ENCODE results near the gene HES7. TPM values are rescaled to one million over a fixed set of nuclear protein-coding genes. Genes with fewer than 3 reads are reported as not detected.

HES7 gene
- total and polyA plus RNA-seq, 9 of the 15 experiments (the other 6 are each of a cell fraction or from before 2014, with no cell fraction given) = 0.03 to 1.7 (median 0.14) TPM; not detected in 1

- TF ChIP-seq MGA (IDR thresholded peaks at IDR 0.05) (no peak), CGGBP1 (CRISPR knock-in tag; IDR thresholded peaks at IDR 0.05) (no peak), GATA2 (CRISPR knock-in tag; IDR thresholded peaks at IDR 0.05) (no peak), ZBTB49 (CRISPR knock-in tag; IDR thresholded peaks at IDR 0.05; ENCODE audit: borderline replicate concordance) (no peak), STAT5A (IDR thresholded peaks at IDR 0.05; ENCODE audit: borderline replicate concordance, low read length) (no peak), ZNF121 (CRISPR knock-in tag; conservative IDR thresholded peaks at IDR 0.05) (no peak), SNAPC5 (CRISPR knock-in tag; IDR thresholded peaks at IDR 0.05) (no peak), ZNF165 (CRISPR knock-in tag; IDR thresholded peaks at IDR 0.05; ENCODE audit: borderline replicate concordance) (no peak), ZEB2 (IDR thresholded peaks at IDR 0.05) (0 out of 2 replicates have a peak, but pooled peaks have one; percentile 42), POLR2AphosphoS2 (IDR thresholded peaks at IDR 0.05; ENCODE audit: low read length) (no peak), ZSCAN29 (IDR thresholded peaks at IDR 0.05) (peak; percentile 75; the same call in 1 of the 2 replicates), ID3 (CRISPR knock-in tag; IDR thresholded peaks at IDR 0.05) (no peak), ID3 (tag; IDR thresholded peaks at IDR 0.05) (no peak)
Observed at GRCh38 chr17:8120520-8121406, 3.1 kb downstream of the HES7 start (continued).

Data from K562 (cell line).